SK-N-SH (cell line): Measurements from ENCODE around the gene NME8.

ENCODE experiments used
- EZH2phosphoT487 ChIP-seq: fragments of 200-600 bp; sonication (generic); IDR thresholded peaks from 2 replicates; pipeline ENCODE4 v1.6.1; 2017; ENCODE audit warnings: low read depth, mixed run types, mild to moderate bottlenecking, antibody characterized with exemption, moderate library complexity, borderline replicate concordance
- RAD21 ChIP-seq: IDR thresholded peaks from 2 replicates; pipeline ENCODE4 v1.6.1; 2012; ENCODE audit warnings: mild to moderate bottlenecking, low read length
- TAF1 ChIP-seq: IDR thresholded peaks from 2 replicates; pipeline ENCODE4 v1.6.1; 2012; ENCODE audit warnings: low read depth, mild to moderate bottlenecking, low read length, moderate library complexity, borderline replicate concordance
- TF ChIP-seq, protein P1 (sequence below): fragments of 200-600 bp; sonication (generic); IDR thresholded peaks from 2 replicates; pipeline ENCODE4 v1.6.1; 2017; ENCODE audit warnings: antibody characterized with exemption, mild to moderate bottlenecking, moderate library complexity
- TF ChIP-seq, protein P2 (sequence below): IDR thresholded peaks from 2 replicates; pipeline ENCODE4 v1.4.0; 2012; ENCODE audit warnings: low read depth

DNA sequence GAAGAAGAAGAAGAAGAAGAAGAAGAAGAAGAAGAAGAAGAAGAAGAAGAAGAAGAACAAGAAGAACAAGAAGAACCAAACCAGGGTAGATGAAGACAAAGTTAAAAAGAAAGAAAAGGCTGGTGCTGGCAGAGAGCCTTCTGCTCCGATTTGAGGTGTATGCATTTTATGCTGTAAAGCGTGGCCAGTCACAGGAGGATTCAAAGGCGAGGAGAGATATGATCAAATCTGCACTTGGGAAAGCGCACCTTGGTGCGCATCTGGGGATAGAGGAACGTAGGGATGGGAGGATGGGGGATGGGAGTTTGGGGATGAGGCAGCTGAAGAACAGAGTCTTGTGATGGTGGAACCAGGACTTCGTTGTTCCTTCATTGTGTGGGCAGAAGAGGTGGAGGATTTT is at the start of gene NME8:
- TF ChIP-seq, protein P1, sequence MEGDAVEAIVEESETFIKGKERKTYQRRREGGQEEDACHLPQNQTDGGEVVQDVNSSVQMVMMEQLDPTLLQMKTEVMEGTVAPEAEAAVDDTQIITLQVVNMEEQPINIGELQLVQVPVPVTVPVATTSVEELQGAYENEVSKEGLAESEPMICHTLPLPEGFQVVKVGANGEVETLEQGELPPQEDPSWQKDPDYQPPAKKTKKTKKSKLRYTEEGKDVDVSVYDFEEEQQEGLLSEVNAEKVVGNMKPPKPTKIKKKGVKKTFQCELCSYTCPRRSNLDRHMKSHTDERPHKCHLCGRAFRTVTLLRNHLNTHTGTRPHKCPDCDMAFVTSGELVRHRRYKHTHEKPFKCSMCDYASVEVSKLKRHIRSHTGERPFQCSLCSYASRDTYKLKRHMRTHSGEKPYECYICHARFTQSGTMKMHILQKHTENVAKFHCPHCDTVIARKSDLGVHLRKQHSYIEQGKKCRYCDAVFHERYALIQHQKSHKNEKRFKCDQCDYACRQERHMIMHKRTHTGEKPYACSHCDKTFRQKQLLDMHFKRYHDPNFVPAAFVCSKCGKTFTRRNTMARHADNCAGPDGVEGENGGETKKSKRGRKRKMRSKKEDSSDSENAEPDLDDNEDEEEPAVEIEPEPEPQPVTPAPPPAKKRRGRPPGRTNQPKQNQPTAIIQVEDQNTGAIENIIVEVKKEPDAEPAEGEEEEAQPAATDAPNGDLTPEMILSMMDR, result no peak
- TF ChIP-seq RAD21 (no peak), TAF1 (no peak), EZH2phosphoT487 (no peak)
- TF ChIP-seq, protein P2, sequence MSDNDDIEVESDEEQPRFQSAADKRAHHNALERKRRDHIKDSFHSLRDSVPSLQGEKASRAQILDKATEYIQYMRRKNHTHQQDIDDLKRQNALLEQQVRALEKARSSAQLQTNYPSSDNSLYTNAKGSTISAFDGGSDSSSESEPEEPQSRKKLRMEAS, result no peak
